Heart left ventricle (tissue), 16 donors: ENCODE data around the gene UTP14A. TPM values are rescaled to one million over a fixed set of nuclear protein-coding genes. Genes with fewer than 3 reads are reported as not detected.
A peak's percentile ranks its signal among the peaks of the same experiment; 100 is the strongest.

Source experiments
- ATAC-seq, 4 donors: fragments of 200-7000 bp; cut with Tn5 transposase; one replicate each; pipeline ENCODE4 v1.9.1; 2020 to 2022; ENCODE audit warnings: moderate library complexity in 4 of 4, mild to moderate bottlenecking in 3 of 4, moderate number of reproducible peaks in 1 of 4
- DNase-seq, 5 donors: peaks; one replicate each; pipeline ENCODE4 v3.0.0-alpha.2; 2020
- H3K27ac ChIP-seq, 12 donors: fragments of 200-600 bp; sonication (generic) in 4 of 12; one replicate each; pipeline versions ENCODE4 v1.5.0 to v1.8.0; 2016 to 2022; ENCODE audit warnings: mild to moderate bottlenecking in 2 of 12
- H3K27me3 ChIP-seq, 9 donors: fragments of 200-600 bp; sonication (generic) in 2 of 9; one replicate each; pipeline versions ENCODE4 v1.5.1 to v1.8.0; 2016 to 2022; ENCODE audit warnings: mild to moderate bottlenecking in 3 of 9
- H3K36me3 ChIP-seq, 9 donors: fragments of 200-600 bp; sonication (generic) in 2 of 9; one replicate each; pipeline versions ENCODE4 v1.5.0 to v1.8.0; 2018 to 2022; ENCODE audit warnings: mild to moderate bottlenecking in 2 of 9
- H3K4me1 ChIP-seq, 12 donors: fragments of 200-600 bp; sonication (generic) in 4 of 12; one replicate each; pipeline versions ENCODE4 v1.5.0 to v1.8.0; 2016 to 2022; ENCODE audit warnings: mild to moderate bottlenecking in 3 of 12
- H3K4me3 ChIP-seq, 12 donors: fragments of 200-600 bp; sonication (generic) in 4 of 12; one replicate each; pipeline versions ENCODE4 v1.5.0 to v1.8.0; 2017 to 2022; ENCODE audit warnings: mild to moderate bottlenecking in 9 of 12, moderate library complexity in 4 of 12
- H3K9me3 ChIP-seq, 12 donors: fragments of 200-600 bp; sonication (generic) in 4 of 12; one replicate each; pipeline versions ENCODE4 v1.5.0 to v1.8.0; 2016 to 2022; ENCODE audit warnings: mild to moderate bottlenecking in 1 of 12
- POLR2A ChIP-seq, 2 donors: fragments of 450-650 bp; IDR thresholded peaks; one replicate each; pipeline ENCODE4 v1.6.1; 2017; ENCODE audit warnings: antibody characterized with exemption in 2 of 2, mild to moderate bottlenecking in 2 of 2, moderate library complexity in 2 of 2
- WGBS, 4 donors: extraction: QIAGEN DNeasy Blood & Tissue Kit in 2 of 4; methylation state at CpG; one replicate each; pipeline versions ENCODE4 v1.1.5 to v1.1.7; 2013 to 2018; 5-methylcytosine and 5-hydroxymethylcytosine counted together
- intact Hi-C, 10 donors: fragments of 100-400 bp; cut with DNase I; formaldehyde crosslinking; loops; one replicate each; pipeline versions ENCODE4 v1.11.1 to v1.14.2; 2022
- polyA plus RNA-seq, 2 donors: library from polyadenylated mRNA; stranded (reverse); fragments of 200-250 nt; gene quantifications; one replicate each; pipeline ENCODE4 v1.2.3, GENCODE V29; 2013
- total RNA-seq, 9 donors: library from RNA; depleted of rRNA in 2 of 9; stranded (reverse); fragments of >200 nt in 2 of 9; fragmentation: NEBNext Ultra II Directional in 3 of 9; extraction: Animal tissue kit (Norgen Biotek cat#: 25700) in 3 of 9; gene quantifications; one replicate each; pipeline versions ENCODE4 v1.1.0 to v1.2.4, GENCODE V29; 2016 to 2023
- TF ChIP-seq, protein P1 (sequence below), 12 donors: fragments of 200-600 bp; sonication (generic) in 4 of 12; IDR thresholded peaks; one replicate each; pipeline versions ENCODE4 v1.5.0 to v1.8.0; 2018 to 2022; ENCODE audit warnings: antibody characterized with exemption in 12 of 12, mild to moderate bottlenecking in 5 of 12
- donor health status: ischemic (EF 13 %, LVEDD 7.1; RV severe dilation, severe dysfunction).
- donor health status: healthy with polysubstance abuse.
- donor health status: DM: no; HTN: yes; CAD: no.
- donor health status: DM: no; HTN: no; CAD: no.
- donor health status: ischemic (EF 25% LVEDD 6.9; RV normal size, moderate dysfunction).
- donor health status: ischemic (EF 25% LVEDD 5.7; RV mildly dilated, moderate dysfunction).
- donor health status: healthy.
- donor health status: DM: yes; HTN: yes; CAD: no.
- donor health status: ischemic (EF 35%, LVEDD 5.7; RV mildly dilated, moderate dysfunction).
- donor health status: nonischemic (EF 11% LVEDD 7.7; RV severe dilation, severe dysfunction).
- donor health status: DM: yes; HTN: yes; CAD: no.
- donor health status: PGD.
- donor health status: ischemic (EF 29% LVEDD 5.4; RV normal size, mild dysfunction).
- donor health status: nonischemic (EF 23%, LVEDD 6.1; RV moderate dilation, normal function).

UTP14A gene
- total and polyA plus RNA-seq, 11 donors, result 5.6 to 14.0 (median 9.0) TPM

DNA sequence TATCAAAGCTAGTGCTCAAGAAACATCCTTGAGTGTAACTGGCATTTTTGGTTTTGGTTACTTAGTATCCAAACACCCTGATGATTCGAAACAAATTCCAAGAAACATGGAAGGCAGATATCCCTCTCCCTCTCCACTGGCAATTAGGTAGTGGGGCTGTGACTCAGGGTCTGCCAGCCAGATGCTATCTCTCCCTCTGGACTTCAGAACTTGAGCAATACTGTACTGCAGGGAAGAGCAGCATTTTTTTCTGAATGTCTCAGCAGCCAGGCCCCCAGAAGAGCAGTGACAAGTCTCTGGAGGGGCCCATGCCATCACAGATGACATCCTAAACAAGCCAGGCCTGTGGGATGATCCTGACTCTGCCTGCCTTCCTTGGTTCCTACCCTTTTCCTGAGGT lies 39.2 kb downstream of the UTP14A start:
- Histone ChIP-seq H3K9me3 (no peaks in the 10 kb centered on the region), H3K36me3 (no peaks in the 10 kb centered on the region), H3K27ac (no peak overlapping the region), H3K4me1 (no peaks in the 10 kb centered on the region), H3K4me3 (no peak overlapping the region), H3K27me3 (peaks cover 0 to 4% (median 0%) of the 10 kb centered on the region in 9 donors)
- intact Hi-C loops, result no loop called here
- DNase-seq (no peak), ATAC-seq (no peak)
- TF ChIP-seq, protein P1, sequence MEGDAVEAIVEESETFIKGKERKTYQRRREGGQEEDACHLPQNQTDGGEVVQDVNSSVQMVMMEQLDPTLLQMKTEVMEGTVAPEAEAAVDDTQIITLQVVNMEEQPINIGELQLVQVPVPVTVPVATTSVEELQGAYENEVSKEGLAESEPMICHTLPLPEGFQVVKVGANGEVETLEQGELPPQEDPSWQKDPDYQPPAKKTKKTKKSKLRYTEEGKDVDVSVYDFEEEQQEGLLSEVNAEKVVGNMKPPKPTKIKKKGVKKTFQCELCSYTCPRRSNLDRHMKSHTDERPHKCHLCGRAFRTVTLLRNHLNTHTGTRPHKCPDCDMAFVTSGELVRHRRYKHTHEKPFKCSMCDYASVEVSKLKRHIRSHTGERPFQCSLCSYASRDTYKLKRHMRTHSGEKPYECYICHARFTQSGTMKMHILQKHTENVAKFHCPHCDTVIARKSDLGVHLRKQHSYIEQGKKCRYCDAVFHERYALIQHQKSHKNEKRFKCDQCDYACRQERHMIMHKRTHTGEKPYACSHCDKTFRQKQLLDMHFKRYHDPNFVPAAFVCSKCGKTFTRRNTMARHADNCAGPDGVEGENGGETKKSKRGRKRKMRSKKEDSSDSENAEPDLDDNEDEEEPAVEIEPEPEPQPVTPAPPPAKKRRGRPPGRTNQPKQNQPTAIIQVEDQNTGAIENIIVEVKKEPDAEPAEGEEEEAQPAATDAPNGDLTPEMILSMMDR (IDR thresholded peaks at IDR 0.05), result no peak
- TF ChIP-seq POLR2A (IDR thresholded peaks at IDR 0.05), result no peak
- WGBS, 4 donors, result 86 to 96% (median 93%) methylated on average over 1 of the region's 1 CpG

DNA sequence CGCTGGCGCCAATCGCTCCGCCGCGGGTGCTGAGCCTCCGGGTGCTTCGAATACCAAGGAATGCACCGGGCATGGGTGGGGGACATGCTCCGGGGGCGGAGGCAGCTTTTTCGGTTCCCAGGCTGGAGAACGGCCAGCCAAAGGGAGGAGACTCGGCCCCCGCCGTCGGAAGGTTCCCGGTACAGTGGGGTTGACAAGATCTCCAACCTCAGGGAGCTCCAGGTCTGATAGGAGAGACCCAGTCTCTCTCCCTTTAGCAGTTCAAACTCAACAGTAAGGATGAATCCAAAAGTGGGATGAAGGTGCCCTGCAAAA lies 47.3 kb downstream of the UTP14A start:
- H3K27ac ChIP-seq, result no peak overlapping the region
- no peaks in the 10 kb centered on the region for H3K9me3 ChIP-seq
- H3K36me3 ChIP-seq, result no peaks in the 10 kb centered on the region
- ATAC-seq (no peak), DNase-seq (no peak)
- H3K4me3 ChIP-seq, result peak overlapping the region in 9 of 12 donors; percentile 31 to 51 (median 43)
- H3K4me1 ChIP-seq, result peaks cover 0 to 17% (median 3%) of the 10 kb centered on the region in 12 donors
- intact Hi-C loops, result no loop called here
- no peak for TF ChIP-seq POLR2A (IDR thresholded peaks at IDR 0.05)
- TF ChIP-seq, protein P1 (IDR thresholded peaks at IDR 0.05), result no peak
- peaks cover 0 to 12% (median 0%) of the 10 kb centered on the region in 9 donors for H3K27me3 ChIP-seq
- 11 to 17% (median 15%) methylated on average over 10 to 18 of the region's 18 CpGs; no CpG with 5 or more reads in 1 of the 4 donors for WGBS, 4 donors

DNA sequence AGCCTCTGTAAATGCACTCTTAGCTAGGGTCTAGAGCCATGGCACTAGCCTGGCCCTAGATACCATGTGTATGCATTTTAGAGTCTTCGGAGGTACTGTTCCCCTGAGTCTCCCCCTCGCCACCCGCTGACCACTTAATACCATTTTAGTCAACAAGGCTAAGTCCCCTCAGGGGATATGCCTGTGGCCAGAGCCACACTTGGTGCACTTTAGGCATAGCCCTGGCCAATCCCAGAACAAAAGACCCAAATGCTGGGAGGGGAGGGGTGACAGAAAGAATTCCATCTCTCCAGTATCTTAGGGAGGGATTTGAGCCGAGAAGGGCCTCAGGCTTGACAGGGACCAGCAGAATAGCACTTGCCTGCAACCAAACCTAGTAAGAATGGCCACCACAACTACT lies 47.9 kb downstream of the UTP14A start:
- H3K36me3 ChIP-seq, result no peaks in the 10 kb centered on the region
- TF ChIP-seq POLR2A (IDR thresholded peaks at IDR 0.05), result no peak
- TF ChIP-seq, protein P1 (IDR thresholded peaks at IDR 0.05), result no peak
- intact Hi-C loops, result no loop called here
- no peak overlapping the region for H3K27ac ChIP-seq
- peaks cover 0 to 12% (median 0%) of the 10 kb centered on the region in 9 donors for H3K27me3 ChIP-seq
- WGBS, 4 donors, result 76 to 99% (median 88%) methylated on average over 4 of the region's 4 CpGs
- no peak overlapping the region for H3K4me3 ChIP-seq
- no peaks in the 10 kb centered on the region for H3K9me3 ChIP-seq
- ATAC-seq, result no peak
- H3K4me1 ChIP-seq, result peaks cover 0 to 17% (median 3%) of the 10 kb centered on the region in 12 donors
- DNase-seq, result no peak

DNA sequence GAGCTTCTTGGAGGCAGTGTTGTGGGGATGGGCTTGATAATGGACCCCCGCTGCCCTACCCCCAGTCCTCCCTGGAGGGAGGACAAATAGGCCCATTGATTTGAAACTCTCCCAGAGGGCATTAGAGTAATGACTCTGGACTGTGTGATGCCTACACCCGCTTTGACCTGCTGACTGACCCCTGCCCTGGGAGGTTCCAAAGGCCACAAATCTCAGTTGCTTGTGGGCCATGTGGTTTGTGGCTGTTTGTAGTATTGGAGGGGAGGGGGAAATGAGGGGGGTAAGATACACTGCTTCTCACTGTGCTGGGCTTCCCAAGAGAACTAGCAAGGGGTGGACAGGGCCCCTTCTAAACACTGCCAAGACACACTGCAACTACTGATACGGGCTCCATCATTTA lies 48.8 kb downstream of the UTP14A start:
- no peaks in the 10 kb centered on the region for H3K36me3 ChIP-seq
- ATAC-seq (no peak), DNase-seq (no peak)
- H3K4me3 ChIP-seq, result no peak overlapping the region
- no peaks in the 10 kb centered on the region for H3K9me3 ChIP-seq
- H3K4me1 ChIP-seq, result peaks cover 0 to 17% (median 3%) of the 10 kb centered on the region in 12 donors
- H3K27ac ChIP-seq, result no peak overlapping the region
- H3K27me3 ChIP-seq, result peaks cover 0 to 12% (median 0%) of the 10 kb centered on the region in 9 donors
- intact Hi-C loops, result no loop called here
- TF ChIP-seq, protein P1 (IDR thresholded peaks at IDR 0.05), result no peak
- TF ChIP-seq POLR2A (IDR thresholded peaks at IDR 0.05), result no peak
- 26 to 85% (median 58%) methylated on average over 1 to 3 of the region's 3 CpGs for WGBS, 4 donors
